CMK (cell line): ENCODE results near the gene TAS1R1.

Source experiments
- DNase-seq: peaks from one replicate; pipeline ENCODE4 v3.0.0-alpha.2; 2010; ENCODE audit warnings: low read depth

TAS1R1 gene

GRCh38 chr1:6554907-6555778, at the start of gene TAS1R1:
TSS of gene TAS1R1 (plus strand) at chr1:6555307. CDS start at chr1:6555374, 67 bp downstream.
- no peak for DNase-seq

- DNase-seq: no peak
Measured at GRCh38 chr1:6505367-6506209, 49.5 kb upstream of the TAS1R1 start.

GRCh38 chr1:6506210-6507036, 48.7 kb upstream of the TAS1R1 start:
- no peak for DNase-seq

DNA sequence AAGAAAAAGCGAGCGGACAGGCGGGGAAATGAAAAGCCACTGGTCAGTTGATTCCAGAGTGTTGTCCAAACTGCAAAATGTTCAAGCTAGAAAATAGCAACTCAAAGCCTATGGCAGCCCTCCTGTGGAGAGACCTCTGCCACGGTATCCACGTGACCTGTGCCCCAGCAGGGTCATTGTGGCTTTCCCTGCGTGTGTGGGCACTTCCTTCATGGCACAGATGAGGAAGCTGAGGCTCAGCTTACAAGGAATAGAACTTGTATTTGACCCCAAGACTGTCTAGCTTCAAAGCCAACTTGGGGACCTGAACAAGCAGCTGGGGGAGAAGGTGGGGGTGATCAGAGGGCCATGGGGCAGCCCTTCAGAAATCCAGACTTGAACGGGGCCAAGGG, 48.1 kb upstream of the TAS1R1 start:
- peak; percentile 68 for DNase-seq

GRCh38 chr1:6507461-6507911, 47.6 kb upstream of the TAS1R1 start:
- DNase-seq: no peak

GRCh38 chr1:6508154-6508815, 46.8 kb upstream of the TAS1R1 start:
- no peak for DNase-seq

DNA sequence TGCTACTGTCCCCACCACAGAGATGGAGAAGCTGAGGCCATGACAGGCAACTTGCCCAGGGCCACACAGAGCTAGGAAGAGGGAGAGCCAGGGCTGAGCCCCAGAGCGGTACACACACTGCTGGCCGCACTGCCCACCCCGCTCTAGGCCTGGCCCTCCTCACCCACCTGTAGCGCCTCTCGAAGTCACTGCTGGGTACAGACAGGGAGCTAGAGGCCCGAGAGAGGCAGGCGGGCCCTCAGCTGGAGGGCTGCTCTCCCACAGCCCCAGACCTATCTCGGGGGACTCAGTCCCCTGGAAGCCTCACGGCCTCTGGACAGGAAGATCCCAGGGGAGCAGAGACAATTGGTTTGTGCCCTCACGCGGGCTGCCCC, 46.3 kb upstream of the TAS1R1 start:
- DNase-seq: no peak

DNA sequence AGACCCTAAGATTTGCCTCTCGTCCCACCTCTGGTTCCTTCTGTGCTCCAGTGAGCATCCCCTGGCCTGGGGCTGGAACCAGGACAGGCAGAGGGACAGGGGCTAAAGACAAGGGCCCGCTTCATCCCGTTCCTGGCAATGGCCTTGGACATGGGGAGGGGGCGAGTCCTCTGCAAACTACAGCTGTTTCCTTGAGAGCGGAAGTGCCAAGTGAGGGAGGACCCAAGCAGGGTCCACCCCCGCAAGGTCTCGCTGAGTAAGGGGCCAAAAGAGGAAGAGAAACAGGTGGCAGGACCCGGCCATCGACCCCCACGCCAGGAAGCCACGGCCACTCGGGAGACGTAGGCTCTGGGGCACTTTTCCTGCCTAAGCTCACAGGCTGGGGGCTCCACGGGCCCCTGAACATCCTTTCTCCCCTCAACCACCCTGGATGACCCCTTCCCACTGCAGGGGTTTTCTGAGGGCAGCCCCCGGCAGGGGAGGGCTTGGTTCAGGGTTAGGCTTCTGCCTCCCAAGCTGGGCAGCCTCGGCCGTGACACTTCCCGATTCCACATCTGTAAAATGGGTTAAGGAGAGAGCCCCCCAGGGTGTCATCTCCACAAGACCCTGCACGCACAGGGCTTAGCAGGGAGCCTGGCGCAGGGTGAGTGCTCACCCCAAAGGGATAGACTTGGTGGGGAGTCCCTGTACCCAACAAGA, 45.7 kb upstream of the TAS1R1 start:
- peak; percentile 54 for DNase-seq

DNA sequence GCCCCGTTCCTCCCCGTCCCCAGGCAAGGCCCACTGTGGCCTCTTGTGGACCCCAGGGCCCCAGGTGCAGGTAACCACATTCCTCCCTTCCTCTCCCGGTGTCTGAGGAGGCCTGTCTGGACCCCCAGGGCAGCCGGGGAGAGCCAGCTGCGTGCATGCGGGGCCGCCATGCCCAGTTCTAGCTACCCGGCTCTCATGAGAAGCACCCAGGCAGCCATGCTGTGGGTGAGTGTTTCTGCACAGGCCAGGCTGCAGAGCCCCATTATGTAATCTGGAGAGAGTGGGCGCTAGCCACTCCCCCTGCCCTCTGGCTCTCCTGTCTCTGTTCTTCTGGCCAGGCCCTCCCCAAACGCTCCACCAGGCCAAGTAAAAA, 45.2 kb upstream of the TAS1R1 start:
- no peak for DNase-seq

DNA sequence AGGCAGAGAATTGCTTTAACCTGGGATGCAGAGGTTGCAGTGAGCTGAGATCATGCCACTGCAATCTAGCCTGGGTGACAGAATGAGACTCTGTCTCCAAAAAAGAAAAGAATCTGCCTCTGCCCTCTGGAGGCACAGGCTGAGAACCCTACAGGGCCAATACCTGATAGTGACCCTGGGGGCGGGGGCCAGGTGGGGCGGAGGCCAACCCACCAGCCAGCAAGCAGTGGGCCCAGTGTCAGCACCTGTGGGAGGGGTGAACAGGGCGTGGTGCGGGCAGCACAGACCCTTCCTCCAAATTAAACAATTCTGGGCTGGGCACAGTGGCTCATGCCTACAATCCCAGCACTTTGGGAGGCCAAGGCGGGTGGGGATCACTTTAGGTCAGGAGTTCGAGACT, 44.6 kb upstream of the TAS1R1 start:
- no peak for DNase-seq

- no peak for DNase-seq
Measured at GRCh38 chr1:6511056-6511455, 44.1 kb upstream of the TAS1R1 start.

DNA sequence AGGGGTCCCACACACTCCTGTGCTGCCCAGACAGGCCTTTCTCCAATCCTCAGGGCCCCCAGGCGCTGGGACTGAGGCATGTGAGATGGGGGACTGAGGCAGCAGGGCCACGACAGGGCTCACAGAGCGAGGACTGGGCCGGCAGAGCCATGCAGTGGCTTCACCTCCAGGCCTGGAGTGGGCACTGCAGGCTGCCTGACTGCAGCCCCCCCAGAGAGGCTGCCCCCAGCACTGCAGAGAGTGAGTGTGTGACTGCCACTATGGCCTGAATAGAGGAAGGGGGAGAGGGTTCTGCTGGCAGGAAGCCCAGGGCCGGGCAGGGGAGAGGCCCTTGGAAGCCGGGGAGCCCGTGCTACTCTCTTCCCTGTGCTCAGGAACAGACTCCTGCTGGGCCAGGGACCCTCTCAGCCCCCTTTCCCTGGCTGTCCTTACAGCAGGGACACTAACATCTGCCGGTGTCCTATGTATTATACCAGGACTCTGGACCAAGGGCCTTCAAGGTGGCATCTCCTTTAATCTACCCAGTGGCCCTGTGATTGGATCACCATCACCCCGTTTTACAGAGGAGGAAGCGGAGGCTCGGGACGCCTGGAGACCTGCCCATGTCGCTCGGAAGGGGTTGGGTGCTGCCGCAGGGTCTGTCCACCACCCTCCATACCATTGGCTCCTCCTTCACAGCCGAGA, 43.4 kb upstream of the TAS1R1 start:
- no peak for DNase-seq

DNA sequence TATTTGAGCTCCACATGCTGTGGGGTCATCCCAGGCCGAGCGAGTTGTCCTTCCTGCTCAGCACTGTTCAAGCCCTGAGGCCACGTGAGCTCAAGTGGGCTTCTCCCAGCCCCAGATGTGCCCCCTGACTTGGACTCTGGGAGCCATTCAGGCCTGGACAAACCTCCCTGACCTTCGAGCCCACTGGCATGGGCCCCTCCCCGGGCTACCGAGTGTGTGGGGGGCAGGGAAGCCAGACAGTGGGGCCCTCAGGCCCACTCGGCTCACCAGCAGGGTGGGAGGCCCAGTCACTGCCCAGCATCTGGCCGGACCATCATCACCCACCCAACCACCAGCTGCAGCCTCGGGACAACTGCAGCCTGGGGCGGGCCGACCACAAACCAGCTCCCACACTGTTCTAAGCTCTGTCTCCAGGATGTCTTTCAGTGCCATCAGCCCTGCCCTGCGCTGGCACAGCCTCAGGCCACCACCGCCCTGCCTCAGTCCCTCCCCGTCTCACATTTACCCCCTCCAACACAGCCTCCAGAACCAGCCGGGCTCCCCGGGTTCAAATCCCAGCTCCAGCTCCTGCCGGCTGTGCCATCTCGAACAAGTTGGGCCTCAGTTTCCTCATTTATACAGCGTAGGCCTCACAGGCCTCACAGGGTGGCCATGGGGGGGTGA, 42.7 kb upstream of the TAS1R1 start:
- no peak for DNase-seq

DNA sequence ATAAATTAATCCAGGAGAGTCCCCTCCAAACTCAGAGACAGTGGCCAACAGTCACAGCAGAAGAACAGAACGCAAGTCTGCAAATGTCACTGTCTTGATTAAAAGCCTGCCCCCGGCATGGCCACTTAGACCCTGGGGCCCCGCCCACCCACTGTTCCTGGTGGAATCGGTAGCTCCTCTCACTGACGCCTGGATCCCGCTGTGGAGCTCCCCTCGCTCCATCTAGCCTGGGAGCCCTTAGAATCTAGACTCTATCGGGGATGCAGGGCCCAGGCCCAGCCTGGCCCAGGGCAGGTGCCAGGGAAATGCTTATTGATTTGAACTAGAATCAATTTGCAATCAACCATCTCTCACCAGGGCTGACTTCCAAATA, 42.2 kb upstream of the TAS1R1 start:
- DNase-seq: no peak

- DNase-seq: no peak
Measured at GRCh38 chr1:6513320-6513801, 41.7 kb upstream of the TAS1R1 start.

- DNase-seq: no peak
Measured at GRCh38 chr1:6515771-6516170, 39.3 kb upstream of the TAS1R1 start.

GRCh38 chr1:6517435-6517851, 37.7 kb upstream of the TAS1R1 start:
- no peak for DNase-seq

- DNase-seq: no peak
Measured at GRCh38 chr1:6519491-6519934, 35.6 kb upstream of the TAS1R1 start.

DNA sequence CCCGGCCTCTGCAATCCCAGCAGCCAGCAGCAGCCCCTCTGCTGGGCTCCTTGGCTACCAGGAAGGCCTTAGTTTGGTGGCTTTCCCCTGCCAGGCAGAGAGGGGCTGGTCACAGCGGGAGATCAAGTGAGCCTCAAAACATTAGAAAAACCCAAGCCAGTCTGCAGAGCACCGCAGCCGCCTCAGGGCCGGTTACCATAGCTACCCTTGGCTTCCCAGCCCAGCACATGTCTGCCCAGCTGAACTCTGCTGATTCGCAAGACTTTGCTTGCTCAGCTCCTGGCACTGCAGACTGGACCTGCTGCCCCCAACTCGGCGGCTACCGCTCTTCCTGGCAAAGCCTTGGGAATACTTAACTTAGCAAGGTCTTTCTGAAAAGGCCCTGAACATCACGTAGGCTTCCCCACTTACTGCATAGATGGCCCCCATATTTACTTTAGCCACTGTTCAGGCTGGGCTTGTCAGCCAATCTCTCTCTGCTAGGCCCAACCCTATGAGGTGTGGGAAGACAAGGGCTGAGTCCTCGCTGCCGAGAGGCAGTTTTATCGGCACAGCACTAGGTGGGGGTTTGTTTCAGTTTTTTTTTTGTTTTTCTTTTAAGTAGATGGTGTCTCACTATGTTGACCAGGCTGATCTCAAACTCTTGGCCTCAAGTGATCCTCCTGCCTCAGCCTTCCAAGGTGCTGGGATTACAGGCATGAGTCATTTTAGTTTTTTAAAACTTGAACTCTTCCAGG, 35.0 kb upstream of the TAS1R1 start:
- DNase-seq: no peak
